GM12878 (cell line): Measurements from ENCODE around the gene MAST3. TPM values are rescaled to one million over a fixed set of nuclear protein-coding genes. Genes with fewer than 3 reads are reported as not detected.

Experiments
- BHLHE40 ChIP-seq, 2 experiments: fragments of 450-650 bp in 1 of 2; IDR thresholded peaks; 2 replicates each; pipeline ENCODE4 v1.6.1; 2011 to 2017; ENCODE audit warnings: low read depth in 2 of 2, borderline replicate concordance in 1 of 2, improper control_type of control experiment in 1 of 2, low read length in 1 of 2, mild to moderate bottlenecking in 1 of 2
- BMI1 ChIP-seq: fragments of 450-650 bp; IDR thresholded peaks from 2 replicates; pipeline ENCODE4 v1.6.1; 2016; ENCODE audit warnings: mild to moderate bottlenecking, moderate library complexity, borderline replicate concordance
- BRCA1 ChIP-seq: IDR thresholded peaks from 2 replicates; pipeline ENCODE4 v1.6.1; 2011; ENCODE audit warnings: low read depth, low read length, improper control_type of control experiment
- CREB1 ChIP-seq: IDR thresholded peaks from 2 replicates; pipeline ENCODE4 v1.6.1; 2012; ENCODE audit warnings: low read depth, mild to moderate bottlenecking, inconsistent platforms
- HDAC2 ChIP-seq: fragments of 200-600 bp; sonication (generic); IDR thresholded peaks from 2 replicates; pipeline ENCODE4 v1.6.1; 2017
- IKZF2 ChIP-seq, 2 experiments: fragments of 450-650 bp; IDR thresholded peaks; 2 replicates each; pipeline ENCODE4 v1.6.1; 2017; ENCODE audit warnings: mild to moderate bottlenecking in 2 of 2, moderate library complexity in 2 of 2
- NR2F1 ChIP-seq: fragments of 450-650 bp; conservative IDR thresholded peaks from 2 replicates; pipeline ENCODE4 v1.6.1; 2017; ENCODE audit warnings: mild to moderate bottlenecking
- PML ChIP-seq: IDR thresholded peaks from 2 replicates; pipeline ENCODE4 v1.6.1; 2012; ENCODE audit warnings: low read length, inconsistent platforms
- POU2F2 ChIP-seq: IDR thresholded peaks from 3 replicates; pipeline ENCODE4 v1.6.1; 2011; ENCODE audit warnings: low read depth, mild to moderate bottlenecking, low read length, borderline replicate concordance
- RUNX3 ChIP-seq: IDR thresholded peaks from 2 replicates; pipeline ENCODE4 v1.6.1; 2012; ENCODE audit warnings: low read length, inconsistent platforms
- TBL1XR1 ChIP-seq: IDR thresholded peaks from 2 replicates; pipeline ENCODE4 v1.6.1; 2012; ENCODE audit warnings: low read depth, low read length, improper control_type of control experiment
- YY1 ChIP-seq: IDR thresholded peaks from 2 replicates; pipeline ENCODE4 v1.6.1; 2011; ENCODE audit warnings: low read depth, mild to moderate bottlenecking, low read length
- polyA plus RNA-seq, 11 experiments: library from polyadenylated mRNA; depleted of rRNA in 4 of 11; unstranded in 6 of 11; stranded (reverse) in 5 of 11; fragments of >200 nt; fragmentation: Nextera tagmentation in 4 of 11; fragmentation: Illumina TruSeq in 1 of 11; extraction: Ambion mirVana in 4 of 11; extraction: Trizol in 1 of 11; gene quantifications; 1 replicate in 1 of 11; 2 replicates in 10 of 11; pipeline versions ENCODE4 v1.2.1 to v1.2.3, GENCODE V29; 2011 to 2016; ENCODE audit warnings: inconsistent platforms in 2 of 11, missing spikeins in 2 of 11, low read depth in 1 of 11
- total RNA-seq, 4 experiments: library from RNA; depleted of rRNA in 3 of 4; stranded (reverse); fragments of >200 nt in 3 of 4; fragmentation: Illumina TruSeq in 1 of 4; extraction: Trizol in 1 of 4; gene quantifications; 2 replicates each; pipeline versions ENCODE4 v1.2.1 to v1.2.3, GENCODE V29; 2013 to 2021
- TF ChIP-seq, protein P1 (sequence below): fragments of 450-650 bp; IDR thresholded peaks from 2 replicates; pipeline ENCODE4 v1.6.1; 2017; ENCODE audit warnings: mild to moderate bottlenecking, moderate library complexity
- TF ChIP-seq, protein P2 (sequence below): fragments of 450-650 bp; IDR thresholded peaks from 2 replicates; pipeline ENCODE4 v1.6.1; 2018; ENCODE audit warnings: mild to moderate bottlenecking, low read depth, moderate library complexity; ENCODE audit not compliant: partially characterized antibody
- TF ChIP-seq, protein P3 (sequence below): IDR thresholded peaks from 2 replicates; pipeline ENCODE4 v1.6.1; 2012; ENCODE audit warnings: low read depth, low read length, improper control_type of control experiment
- TF ChIP-seq, protein P4 (sequence below): IDR thresholded peaks from 2 replicates; pipeline ENCODE4 v1.6.1; 2011; ENCODE audit warnings: borderline replicate concordance, low read depth, mild to moderate bottlenecking, moderate library complexity, low read length; ENCODE audit not compliant: insufficient read depth, poor library complexity, severe bottlenecking
- TF ChIP-seq, protein P5 (sequence below): fragments of 150-350 bp; IDR thresholded peaks from 2 replicates; pipeline ENCODE4 v1.6.1; 2016; ENCODE audit warnings: low read depth, low read length

Gene MAST3
- total and polyA plus RNA-seq, 10 of the 15 experiments (the other 5 are each of a cell fraction or from before 2014, with no cell fraction given), result 3.0 to 22.2 (median 7.5) TPM

DNA sequence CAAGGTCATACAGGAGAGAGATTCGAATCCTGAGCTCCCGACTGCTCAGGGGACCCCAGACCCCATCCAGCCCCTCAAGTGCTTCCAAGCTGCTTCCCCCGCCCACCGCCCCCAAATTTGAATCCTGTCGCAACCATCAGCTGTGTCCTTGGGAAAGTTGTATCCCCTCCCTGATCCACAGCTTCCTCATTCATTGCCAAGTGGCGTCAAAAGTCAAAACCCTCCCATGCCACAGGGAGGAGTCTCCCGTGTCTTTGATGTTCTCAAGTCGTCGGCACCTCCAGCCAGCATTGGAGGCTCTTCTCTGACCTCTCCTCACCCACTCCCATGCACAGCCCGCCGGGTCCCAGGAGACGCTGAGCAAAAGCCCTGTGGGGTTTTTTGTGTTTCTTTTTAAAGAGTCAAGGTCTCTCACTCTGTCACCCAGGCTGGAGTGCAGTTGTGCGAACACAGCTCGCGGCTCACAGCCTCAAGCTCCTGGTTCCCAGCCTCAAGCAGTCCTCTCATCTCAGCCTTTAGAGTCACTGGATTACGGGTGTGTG is 73.2 kb downstream of the MAST3 start (continued):
- TF ChIP-seq, protein P1, sequence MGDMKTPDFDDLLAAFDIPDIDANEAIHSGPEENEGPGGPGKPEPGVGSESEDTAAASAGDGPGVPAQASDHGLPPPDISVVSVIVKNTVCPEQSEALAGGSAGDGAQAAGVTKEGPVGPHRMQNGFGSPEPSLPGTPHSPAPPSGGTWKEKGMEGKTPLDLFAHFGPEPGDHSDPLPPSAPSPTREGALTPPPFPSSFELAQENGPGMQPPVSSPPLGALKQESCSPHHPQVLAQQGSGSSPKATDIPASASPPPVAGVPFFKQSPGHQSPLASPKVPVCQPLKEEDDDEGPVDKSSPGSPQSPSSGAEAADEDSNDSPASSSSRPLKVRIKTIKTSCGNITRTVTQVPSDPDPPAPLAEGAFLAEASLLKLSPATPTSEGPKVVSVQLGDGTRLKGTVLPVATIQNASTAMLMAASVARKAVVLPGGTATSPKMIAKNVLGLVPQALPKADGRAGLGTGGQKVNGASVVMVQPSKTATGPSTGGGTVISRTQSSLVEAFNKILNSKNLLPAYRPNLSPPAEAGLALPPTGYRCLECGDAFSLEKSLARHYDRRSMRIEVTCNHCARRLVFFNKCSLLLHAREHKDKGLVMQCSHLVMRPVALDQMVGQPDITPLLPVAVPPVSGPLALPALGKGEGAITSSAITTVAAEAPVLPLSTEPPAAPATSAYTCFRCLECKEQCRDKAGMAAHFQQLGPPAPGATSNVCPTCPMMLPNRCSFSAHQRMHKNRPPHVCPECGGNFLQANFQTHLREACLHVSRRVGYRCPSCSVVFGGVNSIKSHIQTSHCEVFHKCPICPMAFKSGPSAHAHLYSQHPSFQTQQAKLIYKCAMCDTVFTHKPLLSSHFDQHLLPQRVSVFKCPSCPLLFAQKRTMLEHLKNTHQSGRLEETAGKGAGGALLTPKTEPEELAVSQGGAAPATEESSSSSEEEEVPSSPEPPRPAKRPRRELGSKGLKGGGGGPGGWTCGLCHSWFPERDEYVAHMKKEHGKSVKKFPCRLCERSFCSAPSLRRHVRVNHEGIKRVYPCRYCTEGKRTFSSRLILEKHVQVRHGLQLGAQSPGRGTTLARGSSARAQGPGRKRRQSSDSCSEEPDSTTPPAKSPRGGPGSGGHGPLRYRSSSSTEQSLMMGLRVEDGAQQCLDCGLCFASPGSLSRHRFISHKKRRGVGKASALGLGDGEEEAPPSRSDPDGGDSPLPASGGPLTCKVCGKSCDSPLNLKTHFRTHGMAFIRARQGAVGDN, result peak; percentile 73
- TF ChIP-seq RUNX3, result peak; percentile 33; the same call in 1 of the 2 replicates
- TF ChIP-seq YY1, result 0 out of 2 replicates have a peak, but pooled peaks have one; percentile 6
- TF ChIP-seq HDAC2, result no peak
- TF ChIP-seq, protein P2, sequence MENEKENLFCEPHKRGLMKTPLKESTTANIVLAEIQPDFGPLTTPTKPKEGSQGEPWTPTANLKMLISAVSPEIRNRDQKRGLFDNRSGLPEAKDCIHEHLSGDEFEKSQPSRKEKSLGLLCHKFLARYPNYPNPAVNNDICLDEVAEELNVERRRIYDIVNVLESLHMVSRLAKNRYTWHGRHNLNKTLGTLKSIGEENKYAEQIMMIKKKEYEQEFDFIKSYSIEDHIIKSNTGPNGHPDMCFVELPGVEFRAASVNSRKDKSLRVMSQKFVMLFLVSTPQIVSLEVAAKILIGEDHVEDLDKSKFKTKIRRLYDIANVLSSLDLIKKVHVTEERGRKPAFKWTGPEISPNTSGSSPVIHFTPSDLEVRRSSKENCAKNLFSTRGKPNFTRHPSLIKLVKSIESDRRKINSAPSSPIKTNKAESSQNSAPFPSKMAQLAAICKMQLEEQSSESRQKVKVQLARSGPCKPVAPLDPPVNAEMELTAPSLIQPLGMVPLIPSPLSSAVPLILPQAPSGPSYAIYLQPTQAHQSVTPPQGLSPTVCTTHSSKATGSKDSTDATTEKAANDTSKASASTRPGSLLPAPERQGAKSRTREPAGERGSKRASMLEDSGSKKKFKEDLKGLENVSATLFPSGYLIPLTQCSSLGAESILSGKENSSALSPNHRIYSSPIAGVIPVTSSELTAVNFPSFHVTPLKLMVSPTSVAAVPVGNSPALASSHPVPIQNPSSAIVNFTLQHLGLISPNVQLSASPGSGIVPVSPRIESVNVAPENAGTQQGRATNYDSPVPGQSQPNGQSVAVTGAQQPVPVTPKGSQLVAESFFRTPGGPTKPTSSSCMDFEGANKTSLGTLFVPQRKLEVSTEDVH, result no peak
- peak; percentile 63 to 76; a peak in 3 of 4 replicates for TF ChIP-seq BHLHE40 (IDR thresholded peaks at IDR 0.05; ENCODE audit: borderline replicate concordance in 1 of 2, low read depth in 2 of 2, low read length in 1 of 2)
- peak; percentile 88 to 92 for TF ChIP-seq IKZF2 (IDR thresholded peaks at IDR 0.05)
- TF ChIP-seq NR2F1, result peak; percentile 94
- TF ChIP-seq PML, result peak; percentile 60; the same call in 1 of the 2 replicates
- peak; percentile 56; the same call in 2 of the 3 replicates for TF ChIP-seq POU2F2
- TF ChIP-seq, protein P3, sequence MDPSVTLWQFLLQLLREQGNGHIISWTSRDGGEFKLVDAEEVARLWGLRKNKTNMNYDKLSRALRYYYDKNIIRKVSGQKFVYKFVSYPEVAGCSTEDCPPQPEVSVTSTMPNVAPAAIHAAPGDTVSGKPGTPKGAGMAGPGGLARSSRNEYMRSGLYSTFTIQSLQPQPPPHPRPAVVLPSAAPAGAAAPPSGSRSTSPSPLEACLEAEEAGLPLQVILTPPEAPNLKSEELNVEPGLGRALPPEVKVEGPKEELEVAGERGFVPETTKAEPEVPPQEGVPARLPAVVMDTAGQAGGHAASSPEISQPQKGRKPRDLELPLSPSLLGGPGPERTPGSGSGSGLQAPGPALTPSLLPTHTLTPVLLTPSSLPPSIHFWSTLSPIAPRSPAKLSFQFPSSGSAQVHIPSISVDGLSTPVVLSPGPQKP, result no peak
- TF ChIP-seq, protein P4, sequence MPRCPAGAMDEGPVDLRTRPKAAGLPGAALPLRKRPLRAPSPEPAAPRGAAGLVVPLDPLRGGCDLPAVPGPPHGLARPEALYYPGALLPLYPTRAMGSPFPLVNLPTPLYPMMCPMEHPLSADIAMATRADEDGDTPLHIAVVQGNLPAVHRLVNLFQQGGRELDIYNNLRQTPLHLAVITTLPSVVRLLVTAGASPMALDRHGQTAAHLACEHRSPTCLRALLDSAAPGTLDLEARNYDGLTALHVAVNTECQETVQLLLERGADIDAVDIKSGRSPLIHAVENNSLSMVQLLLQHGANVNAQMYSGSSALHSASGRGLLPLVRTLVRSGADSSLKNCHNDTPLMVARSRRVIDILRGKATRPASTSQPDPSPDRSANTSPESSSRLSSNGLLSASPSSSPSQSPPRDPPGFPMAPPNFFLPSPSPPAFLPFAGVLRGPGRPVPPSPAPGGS, result peak; percentile 97
- TF ChIP-seq BMI1, result no peak
- TF ChIP-seq TBL1XR1, result 0 out of 2 replicates have a peak, but pooled peaks have one; percentile 63
- no peak for TF ChIP-seq BRCA1
- TF ChIP-seq, protein P5, sequence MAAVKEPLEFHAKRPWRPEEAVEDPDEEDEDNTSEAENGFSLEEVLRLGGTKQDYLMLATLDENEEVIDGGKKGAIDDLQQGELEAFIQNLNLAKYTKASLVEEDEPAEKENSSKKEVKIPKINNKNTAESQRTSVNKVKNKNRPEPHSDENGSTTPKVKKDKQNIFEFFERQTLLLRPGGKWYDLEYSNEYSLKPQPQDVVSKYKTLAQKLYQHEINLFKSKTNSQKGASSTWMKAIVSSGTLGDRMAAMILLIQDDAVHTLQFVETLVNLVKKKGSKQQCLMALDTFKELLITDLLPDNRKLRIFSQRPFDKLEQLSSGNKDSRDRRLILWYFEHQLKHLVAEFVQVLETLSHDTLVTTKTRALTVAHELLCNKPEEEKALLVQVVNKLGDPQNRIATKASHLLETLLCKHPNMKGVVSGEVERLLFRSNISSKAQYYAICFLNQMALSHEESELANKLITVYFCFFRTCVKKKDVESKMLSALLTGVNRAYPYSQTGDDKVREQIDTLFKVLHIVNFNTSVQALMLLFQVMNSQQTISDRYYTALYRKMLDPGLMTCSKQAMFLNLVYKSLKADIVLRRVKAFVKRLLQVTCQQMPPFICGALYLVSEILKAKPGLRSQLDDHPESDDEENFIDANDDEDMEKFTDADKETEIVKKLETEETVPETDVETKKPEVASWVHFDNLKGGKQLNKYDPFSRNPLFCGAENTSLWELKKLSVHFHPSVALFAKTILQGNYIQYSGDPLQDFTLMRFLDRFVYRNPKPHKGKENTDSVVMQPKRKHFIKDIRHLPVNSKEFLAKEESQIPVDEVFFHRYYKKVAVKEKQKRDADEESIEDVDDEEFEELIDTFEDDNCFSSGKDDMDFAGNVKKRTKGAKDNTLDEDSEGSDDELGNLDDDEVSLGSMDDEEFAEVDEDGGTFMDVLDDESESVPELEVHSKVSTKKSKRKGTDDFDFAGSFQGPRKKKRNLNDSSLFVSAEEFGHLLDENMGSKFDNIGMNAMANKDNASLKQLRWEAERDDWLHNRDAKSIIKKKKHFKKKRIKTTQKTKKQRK, result no peak
- 0 out of 2 replicates have a peak, but pooled peaks have one; percentile 11 for TF ChIP-seq CREB1
